Astrocyte (in vitro differentiated cells and primary cell): ENCODE results near the gene HP. TPM values are rescaled to one million over a fixed set of nuclear protein-coding genes. Genes with fewer than 3 reads are reported as not detected.

Experiments used
- DNase-seq: peaks from one replicate; pipeline ENCODE4 v3.0.0-alpha.2; 2010; ENCODE audit warnings: low read depth
- FAIRE-seq: peaks from 2 replicates; lab custom pipeline; 2011; peaks lifted over from hg19 to GRCh38; lab: Jason Lieb, UNC
- H2AFZ ChIP-seq: 2 replicates; pipeline ENCODE4 v1.6.0; 2012; ENCODE audit warnings: low read depth, low read length, inconsistent platforms
- H3K27ac ChIP-seq: 2 replicates; pipeline ENCODE4 v1.5.1; 2011; ENCODE audit warnings: low read depth, low read length, inconsistent platforms
- H3K27me3 ChIP-seq: 2 replicates; pipeline ENCODE4 v1.6.0; 2011; ENCODE audit warnings: low read length, inconsistent platforms; ENCODE audit not compliant: insufficient read depth
- H3K36me3 ChIP-seq: 2 replicates; pipeline ENCODE4 v1.5.1; 2011; ENCODE audit warnings: low read length, inconsistent platforms; ENCODE audit not compliant: insufficient read depth
- H3K4me1 ChIP-seq: 2 replicates; pipeline ENCODE4 v1.5.1; 2011; ENCODE audit warnings: low read length, inconsistent platforms; ENCODE audit not compliant: insufficient read depth
- H3K4me2 ChIP-seq: 2 replicates; pipeline ENCODE4 v1.6.0; 2012; ENCODE audit warnings: low read length, inconsistent platforms
- H3K4me3 ChIP-seq: 2 replicates; pipeline ENCODE4 v1.5.1; 2011; ENCODE audit warnings: low read depth, mild to moderate bottlenecking, low read length, inconsistent platforms; ENCODE audit not compliant: insufficient read depth
- H3K79me2 ChIP-seq: 2 replicates; pipeline ENCODE4 v1.6.0; 2012; ENCODE audit warnings: mild to moderate bottlenecking, low read length, inconsistent platforms; ENCODE audit not compliant: insufficient read depth
- H3K9ac ChIP-seq: 2 replicates; pipeline ENCODE4 v1.6.0; 2012; ENCODE audit warnings: mild to moderate bottlenecking, low read length, inconsistent platforms
- H3K9me3 ChIP-seq: 2 replicates; pipeline ENCODE4 v1.5.1; 2012; ENCODE audit warnings: low read depth, mild to moderate bottlenecking, low read length, inconsistent platforms; ENCODE audit not compliant: insufficient read depth
- H4K20me1 ChIP-seq: 2 replicates; pipeline ENCODE4 v1.6.0; 2012; ENCODE audit warnings: low read length, inconsistent platforms; ENCODE audit not compliant: insufficient read depth
- H3K27ac Mint-ChIP-seq: one replicate; pipeline ENCODE4 v1.8.0; 2021; ENCODE audit warnings: mild to moderate bottlenecking, mixed read lengths; ENCODE audit not compliant: unreplicated experiment
- H3K27me3 Mint-ChIP-seq: one replicate; pipeline ENCODE4 v1.8.0; 2021; ENCODE audit warnings: low read depth, mixed read lengths; ENCODE audit not compliant: unreplicated experiment
- H3K36me3 Mint-ChIP-seq: one replicate; pipeline ENCODE4 v1.8.0; 2021; ENCODE audit warnings: low read depth, mixed read lengths; ENCODE audit not compliant: unreplicated experiment
- H3K4me1 Mint-ChIP-seq: one replicate; pipeline ENCODE4 v1.8.0; 2021; ENCODE audit warnings: low read depth, mixed read lengths; ENCODE audit not compliant: unreplicated experiment
- H3K4me3 Mint-ChIP-seq: one replicate; pipeline ENCODE4 v1.8.0; 2021; ENCODE audit warnings: mild to moderate bottlenecking, moderate library complexity, mixed read lengths; ENCODE audit not compliant: unreplicated experiment
- H3K9me3 Mint-ChIP-seq: one replicate; pipeline ENCODE4 v1.8.0; 2021; ENCODE audit warnings: mild to moderate bottlenecking, mixed read lengths; ENCODE audit not compliant: unreplicated experiment
- CTCF ChIP-seq: IDR thresholded peaks from 2 replicates; pipeline ENCODE4 v1.5.1; 2011; ENCODE audit warnings: low read depth, mild to moderate bottlenecking, inconsistent platforms, low read length, moderate library complexity; ENCODE audit not compliant: insufficient read depth
- EZH2 ChIP-seq: IDR thresholded peaks from 2 replicates; pipeline ENCODE4 v1.6.1; 2012; ENCODE audit warnings: mild to moderate bottlenecking, low read length, inconsistent platforms; ENCODE audit not compliant: insufficient read depth
- total RNA-seq: library from RNA; stranded (reverse); gene quantifications from 2 replicates; pipeline ENCODE4 v1.2.1, GENCODE V29; 2021

The HP gene
- total RNA-seq, 1 donor from 2014 or later, result not detected

- TF ChIP-seq EZH2 (no peak), CTCF (no peak)
- H3K9me3 ChIP-seq, result no peaks in the 10 kb centered on the region
- H3K27me3 ChIP-seq, result no peaks in the 10 kb centered on the region
- DNase-seq, result no peak
- H3K9ac ChIP-seq, result no peak overlapping the region
- Mint-ChIP-seq H3K9me3 (no peaks in the 10 kb centered on the region), H3K27me3 (no peaks in the 10 kb centered on the region), H3K36me3 (peaks cover 10% of the 10 kb centered on the region), H3K4me3 (no peak overlapping the region), H3K4me1 (peaks cover 12% of the 10 kb centered on the region), H3K27ac (no peak overlapping the region)
- H4K20me1 ChIP-seq, result no peaks in the 10 kb centered on the region
- H3K36me3 ChIP-seq, result no peaks in the 10 kb centered on the region
- peaks cover under 1% of the 10 kb centered on the region for H3K4me1 ChIP-seq
- H2AFZ ChIP-seq, result no peak overlapping the region
- no peak overlapping the region for H3K27ac ChIP-seq
- FAIRE-seq, result no peak
- no peaks in the 10 kb centered on the region for H3K79me2 ChIP-seq
- no peak overlapping the region for H3K4me3 ChIP-seq
- no peak overlapping the region for H3K4me2 ChIP-seq
These were observed 35.8 kb upstream of the HP start for GRCh38 chr16:72018470-72018869.

GRCh38 chr16:72021043-72021442, 33.3 kb upstream of the HP start:
- Mint-ChIP-seq H3K27me3 (no peaks in the 10 kb centered on the region), H3K4me3 (no peak overlapping the region), H3K9me3 (no peaks in the 10 kb centered on the region), H3K27ac (no peak overlapping the region), H3K4me1 (peaks cover 4% of the 10 kb centered on the region), H3K36me3 (peaks cover 13% of the 10 kb centered on the region)
- Histone ChIP-seq H3K27ac (no peak overlapping the region), H3K4me1 (no peaks in the 10 kb centered on the region), H3K4me2 (no peak overlapping the region), H3K27me3 (no peaks in the 10 kb centered on the region), H3K9ac (no peak overlapping the region), H4K20me1 (no peaks in the 10 kb centered on the region), H3K4me3 (no peak overlapping the region), H3K36me3 (no peaks in the 10 kb centered on the region), H3K9me3 (no peaks in the 10 kb centered on the region), H2AFZ (no peak overlapping the region), H3K79me2 (no peaks in the 10 kb centered on the region)
- TF ChIP-seq EZH2 (no peak), CTCF (no peak)
- DNase-seq (no peak), FAIRE-seq (no peak)

- Histone ChIP-seq H2AFZ (no peak overlapping the region), H4K20me1 (no peaks in the 10 kb centered on the region), H3K79me2 (no peaks in the 10 kb centered on the region), H3K9me3 (no peaks in the 10 kb centered on the region), H3K27ac (no peak overlapping the region), H3K4me1 (no peaks in the 10 kb centered on the region), H3K4me3 (no peak overlapping the region), H3K36me3 (no peaks in the 10 kb centered on the region), H3K4me2 (no peak overlapping the region), H3K27me3 (no peaks in the 10 kb centered on the region), H3K9ac (no peak overlapping the region)
- no peaks in the 10 kb centered on the region for H3K9me3 Mint-ChIP-seq
- FAIRE-seq, result no peak
- TF ChIP-seq CTCF, result no peak
- no peak for TF ChIP-seq EZH2
- H3K36me3 Mint-ChIP-seq, result peaks cover 9% of the 10 kb centered on the region
- H3K4me1 Mint-ChIP-seq, result peaks cover 4% of the 10 kb centered on the region
- no peak overlapping the region for H3K27ac Mint-ChIP-seq
- no peak for DNase-seq
- no peak overlapping the region for H3K4me3 Mint-ChIP-seq
- no peaks in the 10 kb centered on the region for H3K27me3 Mint-ChIP-seq
These were observed 32.2 kb upstream of the HP start for GRCh38 chr16:72022127-72022526.
